ENCODE measurements around the gene TIAM1. TPM values are rescaled to one million over a fixed set of nuclear protein-coding genes. Genes with fewer than 3 reads are reported as not detected.

TIAM1 gene
- total RNA-seq, 2 experiments from 2014 or later, result 15.0 to 25.1 TPM

- Histone ChIP-seq H2AFZ (ENCODE audit: low read length) (no peak overlapping the region), H3K4me2 (ENCODE audit: low read length) (no peak overlapping the region), H3K9me2 (ENCODE audit: insufficient read depth, low read length) (no peaks in the 10 kb centered on the region), H3K79me2 (ENCODE audit: insufficient read depth, low read depth, low read length) (no peaks in the 10 kb centered on the region), H3K4me1 (ENCODE audit: insufficient read depth, low read length, poor library complexity, severe bottlenecking) (no peaks in the 10 kb centered on the region), H3K4me3 (ENCODE audit: low read depth, low read length, poor library complexity, severe bottlenecking) (no peak overlapping the region), H3K36me3 (ENCODE audit: insufficient read depth, low read length) (0 out of 2 replicates have a peak, but pooled peaks cover 4% of the 10 kb centered on the region), H4K20me1 (ENCODE audit: insufficient read depth, low read length) (no peaks in the 10 kb centered on the region), H3K27ac (ENCODE audit: low read depth, low read length, poor library complexity, severe bottlenecking) (no peak overlapping the region), H3K9me3 (ENCODE audit: low read length) (no peaks in the 10 kb centered on the region)
- intact Hi-C loops (cut with micrococcal nuclease; ENCODE audit: unreplicated experiment), result no loop called here
- POLR2A ChIA-PET, result no interaction called here
- TF ChIP-seq, protein P1, sequence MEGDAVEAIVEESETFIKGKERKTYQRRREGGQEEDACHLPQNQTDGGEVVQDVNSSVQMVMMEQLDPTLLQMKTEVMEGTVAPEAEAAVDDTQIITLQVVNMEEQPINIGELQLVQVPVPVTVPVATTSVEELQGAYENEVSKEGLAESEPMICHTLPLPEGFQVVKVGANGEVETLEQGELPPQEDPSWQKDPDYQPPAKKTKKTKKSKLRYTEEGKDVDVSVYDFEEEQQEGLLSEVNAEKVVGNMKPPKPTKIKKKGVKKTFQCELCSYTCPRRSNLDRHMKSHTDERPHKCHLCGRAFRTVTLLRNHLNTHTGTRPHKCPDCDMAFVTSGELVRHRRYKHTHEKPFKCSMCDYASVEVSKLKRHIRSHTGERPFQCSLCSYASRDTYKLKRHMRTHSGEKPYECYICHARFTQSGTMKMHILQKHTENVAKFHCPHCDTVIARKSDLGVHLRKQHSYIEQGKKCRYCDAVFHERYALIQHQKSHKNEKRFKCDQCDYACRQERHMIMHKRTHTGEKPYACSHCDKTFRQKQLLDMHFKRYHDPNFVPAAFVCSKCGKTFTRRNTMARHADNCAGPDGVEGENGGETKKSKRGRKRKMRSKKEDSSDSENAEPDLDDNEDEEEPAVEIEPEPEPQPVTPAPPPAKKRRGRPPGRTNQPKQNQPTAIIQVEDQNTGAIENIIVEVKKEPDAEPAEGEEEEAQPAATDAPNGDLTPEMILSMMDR (conservative IDR thresholded peaks at IDR 0.05; ENCODE audit: low read length), result no peak
- TF ChIP-seq EZH2phosphoT487 (IDR thresholded peaks at IDR 0.05; ENCODE audit: borderline replicate concordance, low read depth, low read length), result no peak
- BruUV-seq (replicated peaks), result no TSS peak
- no peak for DNase-seq (ENCODE audit: low spot score)
- CTCF ChIA-PET (ENCODE audit: unreplicated experiment), result no interaction called here
These were observed 204.0 kb downstream of the TIAM1 start for GRCh38 chr21:31140025-31140424.

- Histone ChIP-seq H3K9me2 (ENCODE audit: insufficient read depth, low read length) (no peaks in the 10 kb centered on the region), H2AFZ (ENCODE audit: low read length) (no peak overlapping the region), H3K9me3 (ENCODE audit: low read length) (no peaks in the 10 kb centered on the region), H3K27ac (ENCODE audit: low read depth, low read length, poor library complexity, severe bottlenecking) (no peak overlapping the region), H3K4me2 (ENCODE audit: low read length) (no peak overlapping the region), H3K79me2 (ENCODE audit: insufficient read depth, low read depth, low read length) (no peaks in the 10 kb centered on the region), H3K36me3 (ENCODE audit: insufficient read depth, low read length) (0 out of 2 replicates have a peak, but pooled peaks cover 4% of the 10 kb centered on the region), H3K4me3 (ENCODE audit: low read depth, low read length, poor library complexity, severe bottlenecking) (no peak overlapping the region), H3K4me1 (ENCODE audit: insufficient read depth, low read length, poor library complexity, severe bottlenecking) (no peaks in the 10 kb centered on the region), H4K20me1 (ENCODE audit: insufficient read depth, low read length) (no peaks in the 10 kb centered on the region)
- intact Hi-C loops (cut with micrococcal nuclease; ENCODE audit: unreplicated experiment), result no loop called here
- TF ChIP-seq, protein P1 (conservative IDR thresholded peaks at IDR 0.05; ENCODE audit: low read length), result no peak
- no peak for TF ChIP-seq EZH2phosphoT487 (IDR thresholded peaks at IDR 0.05; ENCODE audit: borderline replicate concordance, low read depth, low read length)
- ChIA-PET POLR2A (no interaction called here), CTCF (ENCODE audit: unreplicated experiment) (no interaction called here)
- DNase-seq (ENCODE audit: low spot score), result no peak
- BruUV-seq (replicated peaks), result no TSS peak
These were observed 206.1 kb downstream of the TIAM1 start for GRCh38 chr21:31137960-31138359.

DNA sequence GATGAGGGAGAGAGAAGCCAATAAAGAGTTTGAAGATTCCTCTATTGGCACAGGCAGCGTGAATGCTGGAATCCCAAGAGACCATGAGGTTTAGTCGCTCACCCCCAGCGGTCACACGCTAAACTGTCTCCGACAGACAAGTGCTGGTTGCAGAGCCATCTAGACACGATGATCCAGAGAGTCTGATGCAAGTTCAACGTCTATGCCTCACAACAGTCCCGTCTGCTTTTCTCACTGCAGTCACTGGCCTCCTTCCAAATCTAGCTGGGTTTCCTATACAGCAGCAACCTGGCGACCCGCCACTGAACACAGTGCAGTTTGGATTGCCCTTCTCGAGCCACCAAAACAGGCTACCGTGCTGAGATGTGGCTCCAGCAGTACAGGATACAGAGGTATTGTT is 207.2 kb downstream of the TIAM1 start:
- intact Hi-C loops (cut with micrococcal nuclease; ENCODE audit: unreplicated experiment), result no loop called here
- ChIA-PET CTCF (ENCODE audit: unreplicated experiment) (no interaction called here), POLR2A (no interaction called here)
- no peak for DNase-seq (ENCODE audit: low spot score)
- BruUV-seq (replicated peaks), result no TSS peak
- H3K9me3 ChIP-seq (ENCODE audit: low read length), result no peaks in the 10 kb centered on the region
- 0 out of 2 replicates have a peak, but pooled peaks cover 4% of the 10 kb centered on the region for H3K36me3 ChIP-seq (ENCODE audit: insufficient read depth, low read length)
- no peaks in the 10 kb centered on the region for H3K79me2 ChIP-seq (ENCODE audit: insufficient read depth, low read depth, low read length)
- no peaks in the 10 kb centered on the region for H3K9me2 ChIP-seq (ENCODE audit: insufficient read depth, low read length)
- no peak overlapping the region for H3K27ac ChIP-seq (ENCODE audit: low read depth, low read length, poor library complexity, severe bottlenecking)
- H3K4me1 ChIP-seq (ENCODE audit: insufficient read depth, low read length, poor library complexity, severe bottlenecking), result no peaks in the 10 kb centered on the region
- no peak overlapping the region for H3K4me3 ChIP-seq (ENCODE audit: low read depth, low read length, poor library complexity, severe bottlenecking)
- no peaks in the 10 kb centered on the region for H4K20me1 ChIP-seq (ENCODE audit: insufficient read depth, low read length)
- H3K4me2 ChIP-seq (ENCODE audit: low read length), result no peak overlapping the region
- no peak overlapping the region for H2AFZ ChIP-seq (ENCODE audit: low read length)
- TF ChIP-seq, protein P1 (conservative IDR thresholded peaks at IDR 0.05; ENCODE audit: low read length), result no peak
- TF ChIP-seq EZH2phosphoT487 (IDR thresholded peaks at IDR 0.05; ENCODE audit: borderline replicate concordance, low read depth, low read length), result no peak
